B cell (primary cell): ENCODE measurements around the gene CDC14A. TPM values are rescaled to one million over a fixed set of nuclear protein-coding genes. Genes with fewer than 3 reads are reported as not detected.

ENCODE experiments used
- ATAC-seq: fragments of 200-7000 bp; cut with Tn5 transposase; one replicate; pipeline ENCODE4 v1.10.0; 2021; ENCODE audit warnings: low read depth, mild to moderate bottlenecking, moderate number of reproducible peaks, moderate library complexity
- CTCF ChIA-PET: fragments of 350-600 bp; sonication (Branson Sonifier 250); formaldehyde crosslinking; loops from one replicate; lab custom pipeline; 2021; ENCODE audit warnings: antibody characterized with exemption, inconsistent platforms; lab: Charles Lee
- POLR2A ChIA-PET: fragments of 350-600 bp; sonication (Branson Sonifier 250); formaldehyde crosslinking; loops from one replicate; lab custom pipeline; 2021; ENCODE audit warnings: antibody characterized with exemption; lab: Charles Lee
- DNase-seq: peaks from one replicate; pipeline ENCODE4 v3.0.0; 2013
- H2AFZ ChIP-seq: 2 replicates; pipeline ENCODE4 v1.6.1; 2012; ENCODE audit warnings: mild to moderate bottlenecking, low read depth, low read length; ENCODE audit not compliant: insufficient read depth, poor library complexity, severe bottlenecking
- H3K27ac ChIP-seq, 2 donors: 1 replicate in 1 of 2; 2 replicates in 1 of 2; pipeline ENCODE4 v1.5.1; 2012 to 2013; ENCODE audit warnings: low read length in 2 of 2, mild to moderate bottlenecking in 2 of 2, moderate library complexity in 1 of 2
- H3K27me3 ChIP-seq, 4 experiments: fragments of 200-600 bp in 1 of 4; sonication (generic) in 1 of 4; replicated peaks in 1 of 4; 1 replicate in 2 of 4; 2 replicates in 2 of 4; pipeline versions ENCODE4 v1.6.1 to v1.7.0; 2013 to 2016; ENCODE audit warnings: low read length in 3 of 4, mild to moderate bottlenecking in 2 of 4, mixed read lengths in 1 of 4, moderate library complexity in 1 of 4; ENCODE audit not compliant: insufficient read depth in 4 of 4, control insufficient read depth in 3 of 4; ENCODE audit errors: control extremely low read depth in 1 of 4
- H3K36me3 ChIP-seq, 2 experiments: replicated peaks in 1 of 2; 1 replicate in 1 of 2; 2 replicates in 1 of 2; pipeline versions ENCODE4 v1.6.1 to v1.7.1; 2013; ENCODE audit warnings: low read length in 1 of 2; ENCODE audit not compliant: insufficient read depth in 2 of 2, control insufficient read depth in 1 of 2; ENCODE audit errors: control extremely low read depth in 1 of 2, extremely low read depth in 1 of 2
- H3K4me1 ChIP-seq, 2 donors: fragments of 200-600 bp in 1 of 2; sonication (generic) in 1 of 2; 1 replicate in 1 of 2; 2 replicates in 1 of 2; pipeline versions ENCODE4 v1.5.1 to v1.6.1; 2013 to 2017; ENCODE audit warnings: low read length in 2 of 2; ENCODE audit not compliant: control insufficient read depth in 2 of 2, insufficient read depth in 2 of 2
- H3K4me2 ChIP-seq: replicated peaks from 2 replicates; pipeline ENCODE3; 2012; ENCODE audit warnings: mild to moderate bottlenecking, low read depth, low read length; ENCODE audit not compliant: poor library complexity, severe bottlenecking
- H3K4me3 ChIP-seq, 5 experiments: fragments of 200-600 bp in 1 of 5; sonication (generic) in 1 of 5; 1 replicate in 3 of 5; 2 replicates in 2 of 5; pipeline versions ENCODE4 v1.5.1 to v1.7.0; 2011 to 2016; ENCODE audit warnings: low read length in 4 of 5, mild to moderate bottlenecking in 4 of 5, low read depth in 2 of 5, control low read depth in 1 of 5, moderate library complexity in 1 of 5; ENCODE audit not compliant: insufficient read depth in 1 of 5; ENCODE audit errors: control extremely low read depth in 1 of 5, extremely low read depth in 1 of 5
- H3K79me2 ChIP-seq: fragments of 200-600 bp; sonication (generic); one replicate; pipeline ENCODE4 v1.6.0; 2016; ENCODE audit warnings: low read length; ENCODE audit not compliant: control insufficient read depth, insufficient read depth
- H3K9ac ChIP-seq: fragments of 200-600 bp; sonication (generic); 2 replicates; pipeline ENCODE4 v1.6.1; 2017; ENCODE audit warnings: mild to moderate bottlenecking, low read length, moderate library complexity
- H3K9me3 ChIP-seq, 3 donors: one replicate each; pipeline versions ENCODE4 v1.6.1 to v1.7.1; 2013; ENCODE audit warnings: low read length in 2 of 3; ENCODE audit not compliant: control insufficient read depth in 2 of 3, insufficient read depth in 1 of 3; ENCODE audit errors: control extremely low read depth in 1 of 3
- H4K20me1 ChIP-seq: 2 replicates; pipeline ENCODE4 v1.6.0; 2012; ENCODE audit warnings: mild to moderate bottlenecking, low read length; ENCODE audit not compliant: insufficient read depth, control insufficient read depth, poor library complexity, severe bottlenecking
- H3K27ac Mint-ChIP-seq: one replicate; pipeline ENCODE4 v1.8.0; 2021; ENCODE audit warnings: mixed read lengths
- H3K27me3 Mint-ChIP-seq: one replicate; pipeline ENCODE4 v1.8.0; 2021; ENCODE audit warnings: mixed read lengths
- H3K4me1 Mint-ChIP-seq: one replicate; pipeline ENCODE4 v1.8.0; 2021; ENCODE audit warnings: mixed read lengths
- H3K4me3 Mint-ChIP-seq: one replicate; pipeline ENCODE4 v1.8.0; 2021; ENCODE audit warnings: mixed read lengths
- H3K9me3 Mint-ChIP-seq: one replicate; pipeline ENCODE4 v1.8.0; 2022; ENCODE audit warnings: mixed read lengths; ENCODE audit not compliant: insufficient read depth
- CTCF ChIP-seq: fragments of 200-600 bp; IDR thresholded peaks from one replicate; pipeline ENCODE4 v1.8.0; 2022; ENCODE audit warnings: antibody characterized with exemption, mild to moderate bottlenecking
- EZH2 ChIP-seq: IDR thresholded peaks from 2 replicates; pipeline ENCODE4 v1.6.1; 2012; ENCODE audit warnings: borderline replicate concordance, low read depth, mild to moderate bottlenecking, moderate library complexity, low read length; ENCODE audit not compliant: insufficient read depth, poor library complexity, severe bottlenecking
- WGBS: methylation state at CpG from one replicate; pipeline ENCODE4 v1.1.5; 2013; ENCODE audit warnings: missing lambda C conversion rate; ENCODE audit not compliant: insufficient coverage; 5-methylcytosine and 5-hydroxymethylcytosine counted together
- intact Hi-C: fragments of 100-400 bp; cut with micrococcal nuclease; formaldehyde crosslinking; loops from one replicate; pipeline ENCODE4 v1.10.0; 2022
- polyA plus RNA-seq: library from polyadenylated mRNA; depleted of rRNA; stranded (reverse); fragments of >200 nt; gene quantifications from 2 replicates; pipeline ENCODE4 v1.2.3, GENCODE V29; 2012
- total RNA-seq, 2 donors: library from RNA; stranded (reverse); fragments of 120-200 nt in 1 of 2; gene quantifications; 1 replicate in 1 of 2; 2 replicates in 1 of 2; pipeline versions ENCODE4 v1.2.3 to v1.2.4, GENCODE V29; 2013 to 2022

The CDC14A gene
- total and polyA plus RNA-seq, 2 donors (not counting 1 experiment from before 2014, with no cell fraction given), result 6.1 to 41.7 TPM

- Histone ChIP-seq H3K9ac (no peak overlapping the region), H3K27ac (no peak overlapping the region), H4K20me1 (no peaks in the 10 kb centered on the region), H3K9me3 (peaks cover 6 to 15% (median 15%) of the 10 kb centered on the region in 3 donors), H2AFZ (no peak overlapping the region), H3K4me2 (no peak overlapping the region), H3K4me3 (no peak overlapping the region), H3K27me3 (no peaks in the 10 kb centered on the region), H3K79me2 (no peaks in the 10 kb centered on the region), H3K36me3 (no peaks in the 10 kb centered on the region), H3K4me1 (no peaks in the 10 kb centered on the region)
- Mint-ChIP-seq H3K9me3 (peaks cover 8% of the 10 kb centered on the region), H3K4me1 (no peaks in the 10 kb centered on the region), H3K4me3 (no peak overlapping the region), H3K27me3 (no peaks in the 10 kb centered on the region), H3K27ac (no peak overlapping the region)
- CTCF ChIA-PET, result no interaction called here
- 100% methylated on average over 3 of the region's 8 CpGs for WGBS
- POLR2A ChIA-PET, result no interaction called here
- TF ChIP-seq EZH2, result no peak
- TF ChIP-seq CTCF, result no peak
- intact Hi-C loops, result no loop called here
- ATAC-seq, result no peak
- no peak for DNase-seq
Observed at GRCh38 chr1:100321506-100321905, 30.8 kb upstream of the CDC14A start.

GRCh38 chr1:100322436-100323211 lies 29.7 kb upstream of the CDC14A start:
- H3K27ac Mint-ChIP-seq, result no peak overlapping the region
- H2AFZ ChIP-seq, result no peak overlapping the region
- H3K4me1 ChIP-seq, result no peaks in the 10 kb centered on the region
- H3K27me3 ChIP-seq, result no peaks in the 10 kb centered on the region
- H3K27ac ChIP-seq, result no peak overlapping the region
- H3K4me1 Mint-ChIP-seq, result no peaks in the 10 kb centered on the region
- no peak overlapping the region for H3K9ac ChIP-seq
- no peaks in the 10 kb centered on the region for H3K27me3 Mint-ChIP-seq
- DNase-seq (no peak), ATAC-seq (no peak)
- WGBS, result no CpG with 5 or more reads among the region's 1 CpG
- H3K9me3 ChIP-seq, result peaks cover 5 to 15% (median 14%) of the 10 kb centered on the region in 3 donors
- peaks cover 8% of the 10 kb centered on the region for H3K9me3 Mint-ChIP-seq
- no peaks in the 10 kb centered on the region for H3K79me2 ChIP-seq
- intact Hi-C loops, result no loop called here
- H4K20me1 ChIP-seq, result no peaks in the 10 kb centered on the region
- H3K36me3 ChIP-seq, result no peaks in the 10 kb centered on the region
- TF ChIP-seq CTCF, result no peak
- TF ChIP-seq EZH2, result no peak
- H3K4me2 ChIP-seq, result no peak overlapping the region
- POLR2A ChIA-PET, result no interaction called here
- no peak overlapping the region for H3K4me3 Mint-ChIP-seq
- H3K4me3 ChIP-seq, result no peak overlapping the region
- CTCF ChIA-PET, result no interaction called here
